Thoracic aorta (tissue), 2 donors: ENCODE results near the gene SEH1L. TPM values are rescaled to one million over a fixed set of nuclear protein-coding genes. Genes with fewer than 3 reads are reported as not detected.

Source experiments
- ATAC-seq: fragments of 150-250 bp; one replicate; pipeline ENCODE4 v1.8.0; 2017; ENCODE audit warnings: low read depth; ENCODE audit not compliant: insufficient number of reproducible peaks, low FRiP score
- DNase-seq: peaks from one replicate; pipeline ENCODE4 v3.0.0-alpha.2; 2020; ENCODE audit warnings: low spot score
- H3K27ac ChIP-seq, 2 donors: fragments of 200-600 bp; sonication (generic); 1 replicate in 1 of 2; 2 replicates in 1 of 2; pipeline ENCODE4 v1.5.1; 2016; ENCODE audit warnings: mild to moderate bottlenecking in 2 of 2, moderate library complexity in 2 of 2
- H3K27me3 ChIP-seq: fragments of 200-600 bp; sonication (generic); replicated peaks from 2 replicates; pipeline ENCODE4 v1.6.0; 2016; ENCODE audit warnings: mild to moderate bottlenecking; ENCODE audit not compliant: insufficient read depth
- H3K36me3 ChIP-seq: fragments of 200-600 bp; sonication (generic); one replicate; pipeline ENCODE4 v1.5.1; 2016
- H3K4me1 ChIP-seq, 2 donors: fragments of 200-600 bp; sonication (generic); 1 replicate in 1 of 2; 2 replicates in 1 of 2; pipeline versions ENCODE4 v1.5.1 to v1.6.0; 2016; ENCODE audit warnings: low read depth in 2 of 2, mild to moderate bottlenecking in 1 of 2; ENCODE audit not compliant: control insufficient read depth in 1 of 2
- H3K4me3 ChIP-seq: fragments of 200-600 bp; sonication (generic); 2 replicates; pipeline ENCODE4 v1.5.1; 2016; ENCODE audit warnings: mild to moderate bottlenecking
- H3K9me3 ChIP-seq: fragments of 200-600 bp; sonication (generic); 2 replicates; pipeline ENCODE4 v1.5.1; 2016
- CTCF ChIP-seq: fragments of 200-600 bp; sonication (generic); IDR thresholded peaks from one replicate; pipeline ENCODE4 v1.5.1; 2019; ENCODE audit warnings: antibody characterized with exemption
- total RNA-seq, 2 donors: library from RNA; depleted of rRNA; stranded (reverse); fragments of >200 nt; gene quantifications; one replicate each; pipeline versions ENCODE4 v1.1.0 to v1.2.3, GENCODE V29; 2016

SEH1L gene
- total RNA-seq, 2 donors from 2014 or later, result 26.7 to 61.1 TPM

- no peak for DNase-seq
- Histone ChIP-seq H3K27me3 (no peaks in the 10 kb centered on the region), H3K9me3 (no peaks in the 10 kb centered on the region), H3K27ac (peak overlapping the region; percentile 4 to 19), H3K4me1 (peaks cover 9 to 25% of the 10 kb centered on the region in 2 donors), H3K36me3 (no peaks in the 10 kb centered on the region), H3K4me3 (peak overlapping the region; percentile 49)
- peak; percentile 19 for ATAC-seq
- no peak for TF ChIP-seq CTCF
These were observed 40.4 kb upstream of the SEH1L start for GRCh38 chr18:12907258-12907925.

- no peaks in the 10 kb centered on the region for H3K27me3 ChIP-seq
- no peaks in the 10 kb centered on the region for H3K9me3 ChIP-seq
- H3K27ac ChIP-seq, result no peak overlapping the region
These were observed 39.1 kb upstream of the SEH1L start for GRCh38 chr18:12908706-12909105.

GRCh38 chr18:12911025-12911928 is 36.5 kb upstream of the SEH1L start:
- Histone ChIP-seq H3K4me3 (peak overlapping the region; percentile 63), H3K4me1 (peaks cover 9 to 25% of the 10 kb centered on the region in 2 donors), H3K9me3 (no peaks in the 10 kb centered on the region), H3K27ac (no peak overlapping the region), H3K36me3 (no peaks in the 10 kb centered on the region), H3K27me3 (no peaks in the 10 kb centered on the region)
- TF ChIP-seq CTCF, result no peak
- ATAC-seq (no peak), DNase-seq (no peak)

More at GRCh38 chr18:12908706-12909105, 39.1 kb upstream of the SEH1L start:
- ATAC-seq, result no peak
- H3K4me1 ChIP-seq, result peaks cover 9 to 25% of the 10 kb centered on the region in 2 donors
- TF ChIP-seq CTCF, result no peak
- H3K36me3 ChIP-seq, result no peaks in the 10 kb centered on the region
- no peak overlapping the region for H3K4me3 ChIP-seq
- DNase-seq, result no peak

GRCh38 chr18:12911929-12912703 is 35.7 kb upstream of the SEH1L start:
- no peak for DNase-seq
- no peak for TF ChIP-seq CTCF
- no peak for ATAC-seq
- Histone ChIP-seq H3K27ac (no peak overlapping the region), H3K4me1 (peaks cover 8 to 17% of the 10 kb centered on the region in 2 donors), H3K27me3 (no peaks in the 10 kb centered on the region), H3K9me3 (no peaks in the 10 kb centered on the region), H3K4me3 (peak overlapping the region; percentile 63), H3K36me3 (no peaks in the 10 kb centered on the region)
